GM12878 (cell line): Measurements from ENCODE around the gene GLTP. TPM values are rescaled to one million over a fixed set of nuclear protein-coding genes. Genes with fewer than 3 reads are reported as not detected.

Source experiments
- ATAC-seq: fragments of 200-7000 bp; cut with Tn5 transposase; 3 replicates; pipeline ENCODE4 v1.9.1; 2020; ENCODE audit warnings: mild to moderate bottlenecking, moderate library complexity
- BruUV-seq: library from RNA; stranded (reverse); fragments of 400-500 nt; replicated peaks from 2 replicates; lab custom pipeline; 2021; lab: Mats Ljungman, UMichigan
- CTCF ChIA-PET: fragments of 300-600 bp; sonication (Branson Sonifier 250); formaldehyde crosslinking; extraction: SDS; loops from one replicate; lab custom pipeline; 2021; ENCODE audit warnings: inconsistent platforms; lab: Yijun Ruan, JAX
- POLR2A ChIA-PET: fragments of 350-600 bp; formaldehyde crosslinking; extraction: SDS; loops from one replicate; lab custom pipeline; 2021; ENCODE audit warnings: inconsistent platforms; lab: Charles Lee
- RAD21 ChIA-PET: fragments of 300-600 bp; sonication (Branson Sonifier 250); formaldehyde crosslinking; loops from one replicate; lab custom pipeline; 2023; ENCODE audit warnings: antibody characterized with exemption; ENCODE audit not compliant: unreplicated experiment; lab: Charles Lee
- SMC1A ChIA-PET: fragments of 300-600 bp; sonication (Branson Sonifier 250); formaldehyde crosslinking; loops from one replicate; lab custom pipeline; 2023; ENCODE audit not compliant: unreplicated experiment, uncharacterized antibody; lab: Charles Lee
- DNase-seq: peaks from one replicate; pipeline ENCODE4 v3.0.0-alpha.2; 2011; ENCODE audit warnings: low read depth, low spot score
- FAIRE-seq: peaks from 3 replicates; lab custom pipeline; 2011; peaks lifted over from hg19 to GRCh38; lab: Jason Lieb, UNC
- H2AFZ ChIP-seq: 2 replicates; pipeline ENCODE4 v1.6.0; 2011; ENCODE audit warnings: low read depth, low read length, control low read depth; ENCODE audit not compliant: control insufficient read depth
- H3K27ac ChIP-seq: 2 replicates; pipeline ENCODE4 v1.5.1; 2011; ENCODE audit warnings: control low read depth; ENCODE audit not compliant: control insufficient read depth, insufficient read depth
- H3K27me3 ChIP-seq, 2 experiments: replicated peaks in 1 of 2; 2 replicates each; pipeline versions ENCODE4 v1.6.0 to v1.6.1; 2011; ENCODE audit warnings: low read length in 1 of 2; ENCODE audit not compliant: control insufficient read depth in 2 of 2, insufficient read depth in 2 of 2
- H3K36me3 ChIP-seq, 2 experiments: 2 replicates each; pipeline ENCODE4 v1.5.1; 2011; ENCODE audit warnings: low read length in 1 of 2; ENCODE audit not compliant: control insufficient read depth in 2 of 2, insufficient read depth in 2 of 2
- H3K4me1 ChIP-seq: 2 replicates; pipeline ENCODE4 v1.6.1; 2011; ENCODE audit warnings: mild to moderate bottlenecking, low read length, moderate library complexity, mixed read lengths; ENCODE audit not compliant: control insufficient read depth, insufficient read depth
- H3K4me2 ChIP-seq: 2 replicates; pipeline ENCODE4 v1.6.0; 2011; ENCODE audit warnings: control low read depth; ENCODE audit not compliant: control insufficient read depth, insufficient read depth
- H3K4me3 ChIP-seq: fragments of 200-600 bp; sonication (generic); 2 replicates; pipeline ENCODE4 v1.5.1; 2016
- H3K79me2 ChIP-seq: 2 replicates; pipeline ENCODE4 v1.6.0; 2011; ENCODE audit warnings: low read length; ENCODE audit not compliant: control insufficient read depth, insufficient read depth
- H3K9ac ChIP-seq: 2 replicates; pipeline ENCODE4 v1.8.0; 2011; ENCODE audit warnings: low read length, control low read depth, mixed read lengths; ENCODE audit not compliant: control insufficient read depth, insufficient read depth
- H3K9me3 ChIP-seq: replicated peaks from 3 replicates; pipeline ENCODE4 v1.5.1; 2011; ENCODE audit warnings: mild to moderate bottlenecking, low read length; ENCODE audit not compliant: control insufficient read depth, insufficient read depth
- H4K20me1 ChIP-seq: 2 replicates; pipeline ENCODE4 v1.6.0; 2011; ENCODE audit not compliant: control insufficient read depth, insufficient read depth
- BMI1 ChIP-seq: fragments of 450-650 bp; IDR thresholded peaks from 2 replicates; pipeline ENCODE4 v1.6.1; 2016; ENCODE audit warnings: mild to moderate bottlenecking, moderate library complexity, borderline replicate concordance
- BRCA1 ChIP-seq: IDR thresholded peaks from 2 replicates; pipeline ENCODE4 v1.6.1; 2011; ENCODE audit warnings: low read depth, low read length, improper control_type of control experiment
- CHD1 ChIP-seq: IDR thresholded peaks from 2 replicates; pipeline ENCODE4 v1.6.1; 2012; ENCODE audit warnings: low read depth, low read length, improper control_type of control experiment
- CHD4 ChIP-seq: fragments of 200-600 bp; sonication (generic); IDR thresholded peaks from 2 replicates; pipeline ENCODE4 v1.6.1; 2016; ENCODE audit warnings: mild to moderate bottlenecking
- EGR1 ChIP-seq, 2 experiments: IDR thresholded peaks; 1 replicate in 1 of 2; 2 replicates in 1 of 2; pipeline ENCODE4 v1.6.1; 2011 to 2012; ENCODE audit warnings: low read depth in 2 of 2, low read length in 2 of 2, borderline replicate concordance in 1 of 2, mild to moderate bottlenecking in 1 of 2, moderate library complexity in 1 of 2
- MLLT1 ChIP-seq: fragments of 450-650 bp; IDR thresholded peaks from 2 replicates; pipeline ENCODE4 v1.6.1; 2016; ENCODE audit warnings: mild to moderate bottlenecking
- PKNOX1 ChIP-seq: fragments of 450-650 bp; IDR thresholded peaks from 2 replicates; pipeline ENCODE4 v1.6.1; 2016; ENCODE audit warnings: mild to moderate bottlenecking
- SMARCA5 ChIP-seq: fragments of 450-650 bp; IDR thresholded peaks from 2 replicates; pipeline ENCODE4 v1.6.1; 2017; ENCODE audit warnings: mild to moderate bottlenecking
- SREBF2 ChIP-seq: IDR thresholded peaks from 2 replicates; pipeline ENCODE4 v1.6.1; 2012; ENCODE audit warnings: mild to moderate bottlenecking, low read length
- SUPT20H ChIP-seq: IDR thresholded peaks from 2 replicates; pipeline ENCODE4 v1.6.1; 2011; ENCODE audit warnings: low read depth, mild to moderate bottlenecking, low read length, moderate library complexity, borderline replicate concordance; ENCODE audit not compliant: control insufficient read depth
- TCF3 ChIP-seq: IDR thresholded peaks from 2 replicates; pipeline ENCODE4 v1.6.1; 2012; ENCODE audit warnings: low read depth, mild to moderate bottlenecking, low read length, borderline replicate concordance; ENCODE audit not compliant: insufficient read depth
- in situ Hi-C: fragments of 300-500 bp; cut with MboI; formaldehyde crosslinking; loops from 9 replicates; pipeline ENCODE4 v1.14.3; 2018; ENCODE audit warnings: mixed read lengths
- intact Hi-C: fragments of 100-400 bp; cut with micrococcal nuclease; formaldehyde crosslinking; loops from one replicate; pipeline ENCODE4 v1.14.2; 2022; ENCODE audit not compliant: unreplicated experiment
- polyA plus RNA-seq, 11 experiments: library from polyadenylated mRNA; depleted of rRNA in 4 of 11; unstranded in 6 of 11; stranded (reverse) in 5 of 11; fragments of >200 nt; fragmentation: Nextera tagmentation in 4 of 11; fragmentation: Illumina TruSeq in 1 of 11; extraction: Ambion mirVana in 4 of 11; extraction: Trizol in 1 of 11; gene quantifications; 1 replicate in 1 of 11; 2 replicates in 10 of 11; pipeline versions ENCODE4 v1.2.1 to v1.2.3, GENCODE V29; 2011 to 2016; ENCODE audit warnings: inconsistent platforms in 2 of 11, missing spikeins in 2 of 11, low read depth in 1 of 11
- total RNA-seq, 4 experiments: library from RNA; depleted of rRNA in 3 of 4; stranded (reverse); fragments of >200 nt in 3 of 4; fragmentation: Illumina TruSeq in 1 of 4; extraction: Trizol in 1 of 4; gene quantifications; 2 replicates each; pipeline versions ENCODE4 v1.2.1 to v1.2.3, GENCODE V29; 2013 to 2021
- TF ChIP-seq, protein P1 (sequence below): fragments of 150-350 bp; IDR thresholded peaks from 2 replicates; pipeline ENCODE4 v1.6.1; 2016; ENCODE audit warnings: low read depth, low read length

Gene GLTP
- total and polyA plus RNA-seq, 10 of the 15 experiments (the other 5 are each of a cell fraction or from before 2014, with no cell fraction given) = 16.8 to 44.0 (median 25.3) TPM

- H3K4me3 ChIP-seq = no peak overlapping the region
- H3K36me3 ChIP-seq = no peaks in the 10 kb centered on the region
- H3K27ac ChIP-seq = no peak overlapping the region
- peaks cover 29% of the 10 kb centered on the region for H3K4me1 ChIP-seq
- no TSS peak for BruUV-seq
- ChIA-PET RAD21 (interaction anchor here (0.8 to 2.8 kb wide), 4 partner anchors 23 to 279 kb away, joined by 3 to 28 read pairs (median 11); no protein-coding TSS in a partner anchor), POLR2A (interaction anchor here (0.6 to 0.9 kb wide), 5 partner anchors 9 to 685 kb away, joined by 3 to 8 read pairs (median 4); no protein-coding TSS in a partner anchor), CTCF (interaction anchor here (0.7 to 4.4 kb wide), 8 partner anchors 11 to 448 kb away, joined by 3 to 55 read pairs (median 9); no protein-coding TSS in a partner anchor), SMC1A (interaction anchor here (0.8 to 6.0 kb wide), 7 partner anchors 10 to 127 kb away, joined by 3 to 47 read pairs (median 4); no protein-coding TSS in a partner anchor)
- no peaks in the 10 kb centered on the region for H3K9me3 ChIP-seq
- FAIRE-seq (no peak), DNase-seq (no peak), ATAC-seq (no peak)
- intact Hi-C loops = no loop called here
- peaks cover 10% of the 10 kb centered on the region for H3K79me2 ChIP-seq
- 0 out of 2 replicates have a peak overlapping the region, but pooled peaks have one; percentile 19 for H3K4me2 ChIP-seq
- TF ChIP-seq SMARCA5 = no peak
- TF ChIP-seq, protein P1, sequence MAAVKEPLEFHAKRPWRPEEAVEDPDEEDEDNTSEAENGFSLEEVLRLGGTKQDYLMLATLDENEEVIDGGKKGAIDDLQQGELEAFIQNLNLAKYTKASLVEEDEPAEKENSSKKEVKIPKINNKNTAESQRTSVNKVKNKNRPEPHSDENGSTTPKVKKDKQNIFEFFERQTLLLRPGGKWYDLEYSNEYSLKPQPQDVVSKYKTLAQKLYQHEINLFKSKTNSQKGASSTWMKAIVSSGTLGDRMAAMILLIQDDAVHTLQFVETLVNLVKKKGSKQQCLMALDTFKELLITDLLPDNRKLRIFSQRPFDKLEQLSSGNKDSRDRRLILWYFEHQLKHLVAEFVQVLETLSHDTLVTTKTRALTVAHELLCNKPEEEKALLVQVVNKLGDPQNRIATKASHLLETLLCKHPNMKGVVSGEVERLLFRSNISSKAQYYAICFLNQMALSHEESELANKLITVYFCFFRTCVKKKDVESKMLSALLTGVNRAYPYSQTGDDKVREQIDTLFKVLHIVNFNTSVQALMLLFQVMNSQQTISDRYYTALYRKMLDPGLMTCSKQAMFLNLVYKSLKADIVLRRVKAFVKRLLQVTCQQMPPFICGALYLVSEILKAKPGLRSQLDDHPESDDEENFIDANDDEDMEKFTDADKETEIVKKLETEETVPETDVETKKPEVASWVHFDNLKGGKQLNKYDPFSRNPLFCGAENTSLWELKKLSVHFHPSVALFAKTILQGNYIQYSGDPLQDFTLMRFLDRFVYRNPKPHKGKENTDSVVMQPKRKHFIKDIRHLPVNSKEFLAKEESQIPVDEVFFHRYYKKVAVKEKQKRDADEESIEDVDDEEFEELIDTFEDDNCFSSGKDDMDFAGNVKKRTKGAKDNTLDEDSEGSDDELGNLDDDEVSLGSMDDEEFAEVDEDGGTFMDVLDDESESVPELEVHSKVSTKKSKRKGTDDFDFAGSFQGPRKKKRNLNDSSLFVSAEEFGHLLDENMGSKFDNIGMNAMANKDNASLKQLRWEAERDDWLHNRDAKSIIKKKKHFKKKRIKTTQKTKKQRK = no peak
- no peak for TF ChIP-seq SUPT20H
- TF ChIP-seq EGR1 (IDR thresholded peaks at IDR 0.05; ENCODE audit: borderline replicate concordance in 1 of 2, low read depth in 2 of 2, low read length in 2 of 2) = no peak
- TF ChIP-seq BRCA1 = no peak
- no peak for TF ChIP-seq CHD1
- TF ChIP-seq TCF3 = no peak
- TF ChIP-seq CHD4 = no peak
- TF ChIP-seq MLLT1 = no peak
- TF ChIP-seq PKNOX1 = no peak
- TF ChIP-seq SREBF2 = no peak
- TF ChIP-seq BMI1 = no peak
- H2AFZ ChIP-seq = no peak overlapping the region
- 0 out of 2 replicates have a peak, but pooled peaks cover 2% of the 10 kb centered on the region for H4K20me1 ChIP-seq
- no peaks in the 10 kb centered on the region for H3K27me3 ChIP-seq
- in situ Hi-C loops = loop anchor here (5.0 kb wide), 1 partner anchor 74 kb away; no protein-coding TSS in a partner anchor
- no peak overlapping the region for H3K9ac ChIP-seq
Measured at GRCh38 chr12:109876406-109876805, 3.9 kb downstream of the GLTP start.
